ENCODE results near the gene TDRD10.

TDRD10 gene

GRCh38 chr1:154502066-154502743 lies at the start of gene TDRD10, which contains the start of gene SHE:
TSS of gene TDRD10 (plus strand) at chr1:154502219. CDS start at chr1:154506904, 4,685 bp downstream.
TSS of gene SHE (minus strand) at chr1:154502412. CDS start at chr1:154502026, 386 bp downstream.
- TF ChIP-seq TEAD4 (IDR thresholded peaks at IDR 0.05) (no peak), TAF1 (IDR thresholded peaks at IDR 0.05; ENCODE audit: low read depth) (no peak), EP300 (IDR thresholded peaks at IDR 0.05; ENCODE audit: borderline replicate concordance) (no peak), ZBTB7A (IDR thresholded peaks at IDR 0.05; ENCODE audit: low read depth) (no peak; the same call in 1 of the 2 replicates), REST (IDR thresholded peaks at IDR 0.05; ENCODE audit: low read depth) (no peak), RAD21 (IDR thresholded peaks at IDR 0.05; ENCODE audit: low read depth) (no peak), EGR1 (IDR thresholded peaks at IDR 0.05) (no peak), USF1 (IDR thresholded peaks at IDR 0.05) (no peak), YY1 (IDR thresholded peaks at IDR 0.05; ENCODE audit: low read depth) (no peak), CEBPB (IDR thresholded peaks at IDR 0.05) (no peak)

GRCh38 chr1:154453161-154453560 lies 48.9 kb upstream of the TDRD10 start:
- TF ChIP-seq USF1 (IDR thresholded peaks at IDR 0.05) (no peak), CREB1 (IDR thresholded peaks at IDR 0.05; ENCODE audit: low read depth) (no peak), ZBTB7A (IDR thresholded peaks at IDR 0.05; ENCODE audit: low read depth) (no peak)

GRCh38 chr1:154453574-154454352 lies 48.3 kb upstream of the TDRD10 start:
- no peak for TF ChIP-seq REST (IDR thresholded peaks at IDR 0.05; ENCODE audit: low read depth)
- TF ChIP-seq EP300 (IDR thresholded peaks at IDR 0.05; ENCODE audit: borderline replicate concordance): no peak
- no peak for TF ChIP-seq CEBPB (IDR thresholded peaks at IDR 0.05)
- TF ChIP-seq USF1 (IDR thresholded peaks at IDR 0.05): no peak
- TF ChIP-seq YY1 (IDR thresholded peaks at IDR 0.05; ENCODE audit: low read depth): no peak
- no peak for TF ChIP-seq FOXM1 (IDR thresholded peaks at IDR 0.05; ENCODE audit: borderline replicate concordance, low read depth)
- TF ChIP-seq TAF1 (IDR thresholded peaks at IDR 0.05; ENCODE audit: low read depth): no peak
- no peak for TF ChIP-seq ZBTB7A (IDR thresholded peaks at IDR 0.05; ENCODE audit: low read depth)
- no peak for TF ChIP-seq CREB1 (IDR thresholded peaks at IDR 0.05; ENCODE audit: low read depth)
- no peak for TF ChIP-seq TCF12 (IDR thresholded peaks at IDR 0.05; ENCODE audit: low read depth)
- TF ChIP-seq EGR1 (IDR thresholded peaks at IDR 0.05): no peak
- TF ChIP-seq NFIC (IDR thresholded peaks at IDR 0.05): no peak
- no peak for TF ChIP-seq RAD21 (IDR thresholded peaks at IDR 0.05; ENCODE audit: low read depth)
- no peak for TF ChIP-seq TEAD4 (IDR thresholded peaks at IDR 0.05)
- TF ChIP-seq MAX (IDR thresholded peaks at IDR 0.05): no peak

- no peak for TF ChIP-seq EGR1 (IDR thresholded peaks at IDR 0.05)
- TF ChIP-seq TEAD4 (IDR thresholded peaks at IDR 0.05): no peak
- TF ChIP-seq EP300 (IDR thresholded peaks at IDR 0.05; ENCODE audit: borderline replicate concordance): no peak
- TF ChIP-seq RAD21 (IDR thresholded peaks at IDR 0.05; ENCODE audit: low read depth): no peak
- no peak for TF ChIP-seq ZBTB7A (IDR thresholded peaks at IDR 0.05; ENCODE audit: low read depth)
- no peak for TF ChIP-seq FOXM1 (IDR thresholded peaks at IDR 0.05; ENCODE audit: borderline replicate concordance, low read depth)
- no peak for TF ChIP-seq NFIC (IDR thresholded peaks at IDR 0.05)
- no peak for TF ChIP-seq YY1 (IDR thresholded peaks at IDR 0.05; ENCODE audit: low read depth)
- no peak for TF ChIP-seq REST (IDR thresholded peaks at IDR 0.05; ENCODE audit: low read depth)
- no peak for TF ChIP-seq CREB1 (IDR thresholded peaks at IDR 0.05; ENCODE audit: low read depth)
- TF ChIP-seq MAX (IDR thresholded peaks at IDR 0.05): no peak
- no peak for TF ChIP-seq CEBPB (IDR thresholded peaks at IDR 0.05)
- TF ChIP-seq TCF12 (IDR thresholded peaks at IDR 0.05; ENCODE audit: low read depth): no peak
Observed at GRCh38 chr1:154454386-154455120, 47.5 kb upstream of the TDRD10 start.

Data from Ishikawa (cell line).